WERI-Rb-1 (cell line): ENCODE data around the gene WIPF3.

ENCODE experiments used
- DNase-seq: peaks from one replicate; pipeline ENCODE4 v3.0.0-alpha.2; 2020
- H3K27ac ChIP-seq: fragments of 250-450 bp; sonication (Bioruptor Pico); 2 replicates; pipeline ENCODE4 v1.5.1; 2020; ENCODE audit warnings: mild to moderate bottlenecking, moderate library complexity
- H3K27me3 ChIP-seq: fragments of 250-450 bp; sonication (Bioruptor Pico); 2 replicates; pipeline ENCODE4 v1.5.1; 2021; ENCODE audit warnings: mild to moderate bottlenecking, low read depth, moderate library complexity; ENCODE audit not compliant: insufficient read depth, severe bottlenecking
- H3K36me3 ChIP-seq: fragments of 250-450 bp; sonication (Bioruptor Pico); 2 replicates; pipeline ENCODE4 v1.5.1; 2020; ENCODE audit warnings: mild to moderate bottlenecking, moderate library complexity
- H3K4me3 ChIP-seq: 2 replicates; pipeline ENCODE4 v1.5.1; 2011; ENCODE audit warnings: low read depth, mild to moderate bottlenecking, control low read depth, low read length
- H3K9me3 ChIP-seq: fragments of 250-450 bp; sonication (Bioruptor Pico); 2 replicates; pipeline ENCODE4 v1.5.1; 2021; ENCODE audit warnings: mild to moderate bottlenecking, moderate library complexity; ENCODE audit not compliant: severe bottlenecking
- CTCF ChIP-seq: IDR thresholded peaks from 2 replicates; pipeline ENCODE4 v1.5.1; 2011; ENCODE audit warnings: low read depth, mild to moderate bottlenecking, control low read depth, inconsistent platforms, low read length

The WIPF3 gene

GRCh38 chr7:29894256-29894655 is 87.9 kb downstream of the WIPF3 start:
- no peak for DNase-seq
- Histone ChIP-seq H3K27ac (no peak overlapping the region), H3K27me3 (no peaks in the 10 kb centered on the region), H3K36me3 (no peaks in the 10 kb centered on the region), H3K4me3 (no peak overlapping the region), H3K9me3 (peaks cover 3% of the 10 kb centered on the region)
- TF ChIP-seq CTCF, result no peak

- Histone ChIP-seq H3K27ac (no peak overlapping the region), H3K36me3 (no peaks in the 10 kb centered on the region), H3K27me3 (no peaks in the 10 kb centered on the region), H3K9me3 (peaks cover 3% of the 10 kb centered on the region), H3K4me3 (no peak overlapping the region)
- TF ChIP-seq CTCF, result no peak
- no peak for DNase-seq
Measured at GRCh38 chr7:29895559-29895958, 89.3 kb downstream of the WIPF3 start.

GRCh38 chr7:29896685-29897411 is 90.5 kb downstream of the WIPF3 start:
- H3K9me3 ChIP-seq, result peaks cover 3% of the 10 kb centered on the region
- H3K4me3 ChIP-seq, result no peak overlapping the region
- no peak overlapping the region for H3K27ac ChIP-seq
- no peak for DNase-seq
- no peaks in the 10 kb centered on the region for H3K27me3 ChIP-seq
- TF ChIP-seq CTCF, result no peak
- no peaks in the 10 kb centered on the region for H3K36me3 ChIP-seq

- H3K27me3 ChIP-seq, result no peaks in the 10 kb centered on the region
- no peaks in the 10 kb centered on the region for H3K36me3 ChIP-seq
- no peak overlapping the region for H3K27ac ChIP-seq
- peaks cover 3% of the 10 kb centered on the region for H3K9me3 ChIP-seq
- no peak overlapping the region for H3K4me3 ChIP-seq
- DNase-seq, result no peak
- no peak for TF ChIP-seq CTCF
Measured at GRCh38 chr7:29898301-29898700, 92.0 kb downstream of the WIPF3 start.

- H3K36me3 ChIP-seq, result no peaks in the 10 kb centered on the region
- no peak overlapping the region for H3K27ac ChIP-seq
- H3K4me3 ChIP-seq, result no peak overlapping the region
- DNase-seq, result no peak
- peaks cover 4% of the 10 kb centered on the region for H3K9me3 ChIP-seq
- H3K27me3 ChIP-seq, result no peaks in the 10 kb centered on the region
- no peak for TF ChIP-seq CTCF
Measured at GRCh38 chr7:29900745-29901144, 94.4 kb downstream of the WIPF3 start.
